Naive thymus-derived CD8-positive, alpha-beta T cell (primary cell): Measurements from ENCODE around the gene SPHKAP. TPM values are rescaled to one million over a fixed set of nuclear protein-coding genes. Genes with fewer than 3 reads are reported as not detected.
"Not testable (repeated sequence)": the region's sequence is repeated elsewhere in the genome, so short reads cannot be mapped to it uniquely, and the experiment has no call there.

Experiments used
- ATAC-seq, 2 donors: fragments of 150-1000 bp; cut with Tn5 transposase in 1 of 2; sonication (Bioruptor Pico), chemical (Tn5 transposase) in 1 of 2; 1 replicate in 1 of 2; 2 replicates in 1 of 2; pipeline ENCODE4 v1.10.0; 2021; ENCODE audit warnings: mild to moderate bottlenecking in 2 of 2, moderate library complexity in 2 of 2
- POLR2A ChIA-PET: fragments of 350-600 bp; sonication (Branson Sonifier 250); formaldehyde crosslinking; loops from one replicate; lab custom pipeline; 2021; ENCODE audit warnings: antibody characterized with exemption; lab: Charles Lee
- DNase-seq, 10 donors: peaks; one replicate each; pipeline versions ENCODE4 v3.0.0 to v3.0.0-alpha.2; 2020 to 2022
- H3K27ac Mint-ChIP-seq, 10 donors: one replicate each; pipeline ENCODE4 v1.8.0; 2020 to 2022; ENCODE audit warnings: mild to moderate bottlenecking in 10 of 10, mixed read lengths in 10 of 10, moderate library complexity in 4 of 10, inconsistent platforms in 1 of 10
- H3K27me3 Mint-ChIP-seq, 5 donors: one replicate each; pipeline ENCODE4 v1.8.0; 2021 to 2022; ENCODE audit warnings: mixed read lengths in 5 of 5
- H3K36me3 Mint-ChIP-seq, 3 donors: one replicate each; pipeline ENCODE4 v1.8.0; 2020 to 2022; ENCODE audit warnings: mixed read lengths in 3 of 3, mild to moderate bottlenecking in 2 of 3, inconsistent platforms in 1 of 3
- H3K4me1 Mint-ChIP-seq, 4 donors: one replicate each; pipeline ENCODE4 v1.8.0; 2021 to 2022; ENCODE audit warnings: mixed read lengths in 4 of 4
- H3K4me3 Mint-ChIP-seq, 10 donors: one replicate each; pipeline ENCODE4 v1.8.0; 2020 to 2022; ENCODE audit warnings: mild to moderate bottlenecking in 10 of 10, mixed read lengths in 10 of 10, moderate library complexity in 6 of 10, inconsistent platforms in 1 of 10
- H3K9me3 Mint-ChIP-seq, 9 donors: one replicate each; pipeline ENCODE4 v1.8.0; 2020 to 2022; ENCODE audit warnings: mixed read lengths in 9 of 9, mild to moderate bottlenecking in 3 of 9, inconsistent platforms in 1 of 9, moderate library complexity in 1 of 9
- polyA plus RNA-seq, 3 donors: library from polyadenylated mRNA; unstranded; fragments of 300-500 nt; fragmentation: Illumina TruSeq; gene quantifications; one replicate each; pipeline ENCODE4 v1.2.3, GENCODE V29; 2021
- total RNA-seq, 8 experiments: library from RNA in 2 of 8; stranded (reverse) in 2 of 8; gene quantifications; one replicate each; pipeline ENCODE4 v1.2.3 and lab custom pipeline; 2021 to 2026

The SPHKAP gene
- total and polyA plus RNA-seq, 5 experiments from 2014 or later, result not detected

GRCh38 chr2:228086561-228086960 is 94.9 kb downstream of the SPHKAP start:
- ATAC-seq (no peak), DNase-seq (no peak)
- H3K4me3 Mint-ChIP-seq, result no peak overlapping the region
- peaks cover 0 to 7% (median 0%) of the 10 kb centered on the region in 3 donors for H3K36me3 Mint-ChIP-seq
- H3K27me3 Mint-ChIP-seq, result no peaks in the 10 kb centered on the region
- POLR2A ChIA-PET, result no interaction called here
- peaks cover 5 to 42% (median 13%) of the 10 kb centered on the region in 9 donors for H3K9me3 Mint-ChIP-seq
- H3K4me1 Mint-ChIP-seq, result no peaks in the 10 kb centered on the region
- H3K27ac Mint-ChIP-seq, result no peak overlapping the region

- DNase-seq (no peak), ATAC-seq (no peak)
- Mint-ChIP-seq H3K27me3 (no peaks in the 10 kb centered on the region), H3K4me1 (no peaks in the 10 kb centered on the region), H3K27ac (no peak overlapping the region), H3K4me3 (no peak overlapping the region), H3K36me3 (peaks cover 0 to 7% (median 0%) of the 10 kb centered on the region in 3 donors), H3K9me3 (peaks cover 5 to 31% (median 12%) of the 10 kb centered on the region in 9 donors)
- POLR2A ChIA-PET, result no interaction called here
These were observed 96.8 kb downstream of the SPHKAP start for GRCh38 chr2:228084717-228085116.

GRCh38 chr2:228083131-228083530 is 98.4 kb downstream of the SPHKAP start:
- Mint-ChIP-seq H3K27ac (no peak overlapping the region), H3K9me3 (peaks cover 3 to 19% (median 5%) of the 10 kb centered on the region in 9 donors), H3K4me3 (no peak overlapping the region), H3K36me3 (no peaks in the 10 kb centered on the region), H3K27me3 (no peaks in the 10 kb centered on the region), H3K4me1 (no peaks in the 10 kb centered on the region)
- ATAC-seq, result no peak
- POLR2A ChIA-PET, result no interaction called here
- no peak for DNase-seq

GRCh38 chr2:228082571-228082970 is 98.9 kb downstream of the SPHKAP start:
- no peaks in the 10 kb centered on the region for H3K4me1 Mint-ChIP-seq
- no peak overlapping the region for H3K27ac Mint-ChIP-seq
- ATAC-seq (no peak), DNase-seq (no peak)
- H3K36me3 Mint-ChIP-seq, result no peaks in the 10 kb centered on the region
- POLR2A ChIA-PET, result no interaction called here
- H3K4me3 Mint-ChIP-seq, result no peak overlapping the region
- peaks cover 3 to 17% (median 5%) of the 10 kb centered on the region in 9 donors for H3K9me3 Mint-ChIP-seq
- H3K27me3 Mint-ChIP-seq, result no peaks in the 10 kb centered on the region

- Mint-ChIP-seq H3K4me1 (no peaks in the 10 kb centered on the region), H3K4me3 (no peak overlapping the region), H3K27ac (no peak overlapping the region), H3K36me3 (no peaks in the 10 kb centered on the region), H3K27me3 (no peaks in the 10 kb centered on the region), H3K9me3 (peaks cover 0 to 14% (median 5%) of the 10 kb centered on the region in 9 donors)
- ATAC-seq, result no peak
- POLR2A ChIA-PET, result no interaction called here
- DNase-seq, result no peak
These were observed 102.3 kb downstream of the SPHKAP start for GRCh38 chr2:228079194-228079593.

- H3K4me3 Mint-ChIP-seq, H3K27ac Mint-ChIP-seq, H3K4me1 Mint-ChIP-seq, ATAC-seq, H3K36me3 Mint-ChIP-seq, H3K27me3 Mint-ChIP-seq, POLR2A ChIA-PET, DNase-seq: not testable (repeated sequence)
- H3K9me3 Mint-ChIP-seq, result peaks cover 0 to 14% (median 3%) of the 10 kb centered on the region in 9 donors
These were observed 104.8 kb downstream of the SPHKAP start for GRCh38 chr2:228076695-228077094.

GRCh38 chr2:228072669-228073068 is 108.8 kb downstream of the SPHKAP start:
- DNase-seq (no peak), ATAC-seq (no peak)
- peaks cover 0 to 5% (median 0%) of the 10 kb centered on the region in 9 donors for H3K9me3 Mint-ChIP-seq
- H3K4me3 Mint-ChIP-seq, result no peak overlapping the region
- H3K27ac Mint-ChIP-seq, result no peak overlapping the region
- no peaks in the 10 kb centered on the region for H3K36me3 Mint-ChIP-seq
- no peaks in the 10 kb centered on the region for H3K4me1 Mint-ChIP-seq
- POLR2A ChIA-PET, result no interaction called here
- no peaks in the 10 kb centered on the region for H3K27me3 Mint-ChIP-seq

- H3K27ac Mint-ChIP-seq, result no peak overlapping the region
- no peak for ATAC-seq
These were observed 114.2 kb downstream of the SPHKAP start for GRCh38 chr2:228067309-228067708.

GRCh38 chr2:228066126-228066798 is 115.2 kb downstream of the SPHKAP start:
- ATAC-seq (no peak), DNase-seq (no peak)
- H3K27ac Mint-ChIP-seq, result no peak overlapping the region
- POLR2A ChIA-PET, result no interaction called here
- H3K27me3 Mint-ChIP-seq, result no peaks in the 10 kb centered on the region
- H3K4me1 Mint-ChIP-seq, result no peaks in the 10 kb centered on the region
- H3K36me3 Mint-ChIP-seq, result no peaks in the 10 kb centered on the region
- H3K4me3 Mint-ChIP-seq, result no peak overlapping the region
- peaks cover 0 to 2% (median 0%) of the 10 kb centered on the region in 9 donors for H3K9me3 Mint-ChIP-seq

More at GRCh38 chr2:228067309-228067708, 114.2 kb downstream of the SPHKAP start:
- H3K9me3 Mint-ChIP-seq, result peaks cover 0 to 2% (median 0%) of the 10 kb centered on the region in 9 donors
- H3K36me3 Mint-ChIP-seq, result no peaks in the 10 kb centered on the region
- no peaks in the 10 kb centered on the region for H3K4me1 Mint-ChIP-seq
- H3K4me3 Mint-ChIP-seq, result no peak overlapping the region
- no peak for DNase-seq
- no peaks in the 10 kb centered on the region for H3K27me3 Mint-ChIP-seq
- POLR2A ChIA-PET, result no interaction called here

- no peak for DNase-seq
- Mint-ChIP-seq H3K9me3 (peaks cover 0 to 2% (median 0%) of the 10 kb centered on the region in 9 donors), H3K4me3 (no peak overlapping the region), H3K4me1 (no peaks in the 10 kb centered on the region), H3K27me3 (peaks cover 0 to 3% (median 0%) of the 10 kb centered on the region in 5 donors), H3K27ac (no peak overlapping the region), H3K36me3 (no peaks in the 10 kb centered on the region)
- POLR2A ChIA-PET, result no interaction called here
- no peak for ATAC-seq
These were observed 115.8 kb downstream of the SPHKAP start for GRCh38 chr2:228065686-228066085.

- H3K27me3 Mint-ChIP-seq, result peaks cover 0 to 3% (median 0%) of the 10 kb centered on the region in 5 donors
- H3K36me3 Mint-ChIP-seq, result no peaks in the 10 kb centered on the region
- POLR2A ChIA-PET, result no interaction called here
- H3K4me1 Mint-ChIP-seq, result no peaks in the 10 kb centered on the region
- H3K27ac Mint-ChIP-seq, result no peak overlapping the region
- H3K9me3 Mint-ChIP-seq, result peaks cover 0 to 2% (median 0%) of the 10 kb centered on the region in 9 donors
- ATAC-seq (no peak), DNase-seq (no peak)
- no peak overlapping the region for H3K4me3 Mint-ChIP-seq
These were observed 116.6 kb downstream of the SPHKAP start for GRCh38 chr2:228064796-228065315.

- POLR2A ChIA-PET, result no interaction called here
- H3K27me3 Mint-ChIP-seq, result peaks cover 0 to 3% (median 0%) of the 10 kb centered on the region in 5 donors
These were observed 117.5 kb downstream of the SPHKAP start for GRCh38 chr2:228064024-228064423.

GRCh38 chr2:228063558-228063957 is 117.9 kb downstream of the SPHKAP start:
- ATAC-seq, result no peak
- Mint-ChIP-seq H3K9me3 (peaks cover 0 to 7% (median 0%) of the 10 kb centered on the region in 9 donors), H3K36me3 (no peaks in the 10 kb centered on the region), H3K27ac (no peak overlapping the region), H3K27me3 (peaks cover 0 to 3% (median 0%) of the 10 kb centered on the region in 5 donors), H3K4me3 (no peak overlapping the region), H3K4me1 (no peaks in the 10 kb centered on the region)
- no peak for DNase-seq
- POLR2A ChIA-PET, result no interaction called here

More at GRCh38 chr2:228064024-228064423, 117.5 kb downstream of the SPHKAP start:
- Mint-ChIP-seq H3K36me3 (no peaks in the 10 kb centered on the region), H3K4me1 (no peaks in the 10 kb centered on the region), H3K4me3 (no peak overlapping the region), H3K27ac (no peak overlapping the region), H3K9me3 (peaks cover 0 to 3% (median 0%) of the 10 kb centered on the region in 9 donors)
- DNase-seq (no peak), ATAC-seq (no peak)
